HEK293T (cell line): ENCODE data around the gene FUT2.

Source experiments
- ARNT ChIP-seq: fragments of 450-650 bp; IDR thresholded peaks from 2 replicates; pipeline ENCODE4 v1.6.1; 2017; ENCODE audit warnings: mild to moderate bottlenecking
- BHLHE40 ChIP-seq: fragments of 450-650 bp; IDR thresholded peaks from 2 replicates; pipeline ENCODE4 v1.6.1; 2016; ENCODE audit warnings: mild to moderate bottlenecking, moderate library complexity, borderline replicate concordance
- ELF4 ChIP-seq: fragments of 450-650 bp; IDR thresholded peaks from 2 replicates; pipeline ENCODE4 v1.6.1; 2017; ENCODE audit warnings: antibody characterized with exemption
- FOXM1 ChIP-seq: fragments of 450-650 bp; IDR thresholded peaks from 2 replicates; pipeline ENCODE4 v1.6.1; 2017; ENCODE audit warnings: mild to moderate bottlenecking, borderline replicate concordance
- PKNOX1 ChIP-seq: fragments of 450-650 bp; IDR thresholded peaks from 2 replicates; pipeline ENCODE4 v1.6.1; 2016
- SP1 ChIP-seq: fragments of 450-650 bp; IDR thresholded peaks from 2 replicates; pipeline ENCODE4 v1.6.1; 2017
- SUZ12 ChIP-seq: fragments of 450-650 bp; IDR thresholded peaks from 2 replicates; pipeline ENCODE4 v1.6.1; 2016; ENCODE audit warnings: mild to moderate bottlenecking

GRCh38 chr19:48755084-48755641 is 59.4 kb downstream of the FUT2 start, which contains the start of gene FGF21:
- TF ChIP-seq SP1 = no peak
- TF ChIP-seq PKNOX1 = no peak
- no peak for TF ChIP-seq ELF4
- no peak for TF ChIP-seq FOXM1
- TF ChIP-seq SUZ12 = no peak
- TF ChIP-seq ARNT = no peak
- TF ChIP-seq BHLHE40 = no peak
